Erythroblast (primary cell): ENCODE data around the gene PCDHGB1.

Experiments
- GATA1 ChIP-seq: IDR thresholded peaks from 2 replicates; pipeline ENCODE4 v1.6.1; 2011; ENCODE audit warnings: low read depth, mild to moderate bottlenecking, control low read depth, low read length, moderate library complexity
- POLR2A ChIP-seq: IDR thresholded peaks from 2 replicates; pipeline ENCODE4 v1.6.1; 2011; ENCODE audit warnings: mild to moderate bottlenecking, low read length

DNA sequence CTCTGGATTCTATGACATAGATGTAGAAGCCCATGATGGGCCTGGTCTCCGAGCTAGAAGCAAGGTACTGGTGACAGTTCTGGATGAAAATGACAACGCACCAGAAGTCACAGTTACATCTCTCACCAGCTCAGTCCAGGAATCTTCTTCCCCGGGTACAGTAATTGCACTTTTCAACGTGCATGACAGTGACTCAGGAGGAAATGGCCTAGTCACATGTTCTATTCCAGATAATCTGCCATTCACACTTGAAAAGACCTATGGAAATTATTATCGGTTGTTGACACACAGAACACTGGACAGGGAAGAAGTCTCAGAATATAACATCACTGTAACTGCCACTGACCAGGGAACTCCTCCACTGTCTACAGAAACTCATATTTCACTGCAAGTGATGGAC is 6.2 kb downstream of the PCDHGB1 start:
- no peak for TF ChIP-seq POLR2A
- TF ChIP-seq GATA1: no peak
